Measurements from ENCODE around the gene ADAM12.

- TF ChIP-seq HBP1 (CRISPR knock-in tag; IDR thresholded peaks at IDR 0.05), result no peak
- no peak for TF ChIP-seq MLX (CRISPR knock-in tag; conservative IDR thresholded peaks at IDR 0.05)
- no peak for TF ChIP-seq AFF4 (CRISPR knock-in tag; IDR thresholded peaks at IDR 0.05)
- no peak for TF ChIP-seq GABPA (tag; conservative IDR thresholded peaks at IDR 0.05; ENCODE audit: low read depth)
- no peak for TF ChIP-seq PHB2 (IDR thresholded peaks at IDR 0.05; ENCODE audit: low read depth)
Observed at GRCh38 chr10:126123466-126123865, 264.8 kb downstream of the ADAM12 start.

All from K562 (cell line).